ENCODE results near the gene ZG16. TPM values are rescaled to one million over a fixed set of nuclear protein-coding genes. Genes with fewer than 3 reads are reported as not detected.
"Not testable (repeated sequence)": the region's sequence is repeated elsewhere in the genome, so short reads cannot be mapped to it uniquely, and the experiment has no call there.

The ZG16 gene
- total RNA-seq, 1 donor from 2014 or later: not detected

DNA sequence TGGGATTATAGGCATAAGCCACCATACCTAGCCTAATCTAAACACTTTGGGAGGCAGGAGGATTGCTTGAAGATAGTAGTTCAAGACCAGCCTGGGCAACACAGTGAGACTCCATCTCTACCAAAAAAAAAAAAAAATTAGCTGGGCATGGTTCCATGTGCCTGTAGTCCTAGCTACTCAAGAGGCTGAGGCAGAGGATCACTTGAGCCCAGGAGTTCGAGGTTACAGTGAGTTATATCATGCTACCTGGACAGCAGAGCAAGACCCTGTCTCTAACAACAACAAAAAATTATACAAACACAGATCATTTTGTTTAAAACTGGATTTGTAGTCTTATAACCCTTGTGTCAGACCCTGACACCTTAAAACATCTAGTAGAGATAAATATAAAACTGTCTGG is 24.5 kb upstream of the ZG16 start:
- Mint-ChIP-seq H3K36me3 (ENCODE audit: low read depth, unreplicated experiment) (no peaks in the 10 kb centered on the region), H3K27me3 (ENCODE audit: unreplicated experiment) (peaks cover 2% of the 10 kb centered on the region), H3K4me3 (ENCODE audit: unreplicated experiment) (no peak overlapping the region), H3K9me3 (ENCODE audit: unreplicated experiment) (no peaks in the 10 kb centered on the region), H3K4me1 (ENCODE audit: unreplicated experiment) (no peaks in the 10 kb centered on the region), H3K27ac (ENCODE audit: unreplicated experiment) (no peak overlapping the region)
- DNase-seq (ENCODE audit: low spot score): no peak
- TF ChIP-seq, protein P1, sequence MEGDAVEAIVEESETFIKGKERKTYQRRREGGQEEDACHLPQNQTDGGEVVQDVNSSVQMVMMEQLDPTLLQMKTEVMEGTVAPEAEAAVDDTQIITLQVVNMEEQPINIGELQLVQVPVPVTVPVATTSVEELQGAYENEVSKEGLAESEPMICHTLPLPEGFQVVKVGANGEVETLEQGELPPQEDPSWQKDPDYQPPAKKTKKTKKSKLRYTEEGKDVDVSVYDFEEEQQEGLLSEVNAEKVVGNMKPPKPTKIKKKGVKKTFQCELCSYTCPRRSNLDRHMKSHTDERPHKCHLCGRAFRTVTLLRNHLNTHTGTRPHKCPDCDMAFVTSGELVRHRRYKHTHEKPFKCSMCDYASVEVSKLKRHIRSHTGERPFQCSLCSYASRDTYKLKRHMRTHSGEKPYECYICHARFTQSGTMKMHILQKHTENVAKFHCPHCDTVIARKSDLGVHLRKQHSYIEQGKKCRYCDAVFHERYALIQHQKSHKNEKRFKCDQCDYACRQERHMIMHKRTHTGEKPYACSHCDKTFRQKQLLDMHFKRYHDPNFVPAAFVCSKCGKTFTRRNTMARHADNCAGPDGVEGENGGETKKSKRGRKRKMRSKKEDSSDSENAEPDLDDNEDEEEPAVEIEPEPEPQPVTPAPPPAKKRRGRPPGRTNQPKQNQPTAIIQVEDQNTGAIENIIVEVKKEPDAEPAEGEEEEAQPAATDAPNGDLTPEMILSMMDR (IDR thresholded peaks at IDR 0.05; ENCODE audit: unreplicated experiment): no peak

DNA sequence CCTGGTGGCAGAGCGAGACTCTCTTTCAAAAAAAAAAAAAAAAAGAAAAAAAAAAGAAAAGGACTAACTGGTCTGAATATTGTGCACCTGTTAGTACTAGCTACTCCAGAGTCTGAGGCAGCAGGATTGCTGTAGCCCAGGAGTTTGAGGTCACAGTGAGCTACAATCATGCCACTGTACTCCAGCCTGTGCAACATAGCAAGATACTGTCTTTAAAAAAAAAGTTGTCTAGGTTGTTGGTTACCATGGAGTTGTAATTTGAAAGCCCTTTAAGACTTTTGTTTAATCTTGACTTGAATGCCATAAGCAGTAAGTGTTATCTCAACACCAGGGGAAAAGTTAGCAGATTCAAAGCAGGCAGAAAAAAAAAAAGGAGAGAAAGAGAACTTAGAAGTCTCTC is 21.4 kb upstream of the ZG16 start:
- no peaks in the 10 kb centered on the region for H3K4me1 Mint-ChIP-seq (ENCODE audit: unreplicated experiment)
- no peak overlapping the region for H3K27ac Mint-ChIP-seq (ENCODE audit: unreplicated experiment)
- no peak overlapping the region for H3K4me3 Mint-ChIP-seq (ENCODE audit: unreplicated experiment)
- no peaks in the 10 kb centered on the region for H3K36me3 Mint-ChIP-seq (ENCODE audit: low read depth, unreplicated experiment)
- H3K27me3 Mint-ChIP-seq (ENCODE audit: unreplicated experiment): no peaks in the 10 kb centered on the region
- no peaks in the 10 kb centered on the region for H3K9me3 Mint-ChIP-seq (ENCODE audit: unreplicated experiment)
- TF ChIP-seq, protein P1 (IDR thresholded peaks at IDR 0.05; ENCODE audit: unreplicated experiment): no peak
- no peak for DNase-seq (ENCODE audit: low spot score)

DNA sequence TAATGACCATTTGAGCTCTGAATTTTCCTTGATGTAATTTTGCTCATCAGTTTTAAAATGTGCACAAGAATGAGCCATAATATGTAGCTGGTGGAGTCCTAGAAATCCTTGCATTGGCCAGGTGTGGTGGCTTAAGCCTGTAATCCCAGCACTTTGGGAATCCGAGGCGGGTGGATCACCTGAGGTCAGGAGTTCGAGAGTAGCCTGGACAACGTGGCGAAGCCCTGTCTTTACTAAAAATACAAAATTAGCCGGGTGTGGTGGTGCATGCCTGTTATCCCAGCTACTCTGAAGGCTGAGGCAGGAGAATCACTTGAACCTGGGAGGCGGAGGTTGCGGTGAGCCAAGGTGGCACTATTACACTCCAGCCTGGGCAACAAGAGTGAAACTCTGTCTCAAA is 21.0 kb upstream of the ZG16 start:
- DNase-seq (ENCODE audit: low spot score); H3K9me3 Mint-ChIP-seq (ENCODE audit: unreplicated experiment); H3K36me3 Mint-ChIP-seq (ENCODE audit: low read depth, unreplicated experiment); H3K4me3 Mint-ChIP-seq (ENCODE audit: unreplicated experiment); H3K4me1 Mint-ChIP-seq (ENCODE audit: unreplicated experiment); H3K27me3 Mint-ChIP-seq (ENCODE audit: unreplicated experiment); H3K27ac Mint-ChIP-seq (ENCODE audit: unreplicated experiment): not testable (repeated sequence)

DNA sequence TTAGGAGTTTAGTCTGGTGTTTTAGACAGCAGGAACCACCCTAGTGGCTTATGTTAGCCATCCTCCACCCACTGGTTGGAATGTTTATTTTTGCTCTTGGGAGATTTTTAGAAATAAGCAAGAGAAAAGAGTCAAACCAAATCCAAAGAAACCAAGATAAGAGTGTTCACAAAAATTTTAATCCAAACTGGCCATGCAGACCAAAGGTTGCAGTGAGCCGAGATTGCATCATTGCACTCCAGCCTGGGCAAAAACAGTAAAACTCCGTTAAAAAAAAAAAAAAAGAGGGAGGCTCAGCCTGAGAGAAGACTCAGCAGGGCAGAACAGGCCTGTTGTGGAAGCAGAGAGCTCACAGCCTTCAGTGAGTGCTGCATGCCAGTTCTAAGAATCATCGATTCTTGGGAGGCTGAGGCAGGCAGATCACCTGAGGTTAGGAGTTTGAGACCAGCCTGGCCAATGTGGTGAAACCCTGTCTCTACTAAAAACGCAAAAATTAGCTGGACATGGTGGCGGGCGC is 20.0 kb upstream of the ZG16 start:
- Mint-ChIP-seq H3K9me3 (ENCODE audit: unreplicated experiment) (no peaks in the 10 kb centered on the region), H3K27ac (ENCODE audit: unreplicated experiment) (no peak overlapping the region), H3K27me3 (ENCODE audit: unreplicated experiment) (no peaks in the 10 kb centered on the region), H3K36me3 (ENCODE audit: low read depth, unreplicated experiment) (no peaks in the 10 kb centered on the region), H3K4me3 (ENCODE audit: unreplicated experiment) (no peak overlapping the region), H3K4me1 (ENCODE audit: unreplicated experiment) (no peaks in the 10 kb centered on the region)
- TF ChIP-seq, protein P1 (IDR thresholded peaks at IDR 0.05; ENCODE audit: unreplicated experiment): no peak
- no peak for DNase-seq (ENCODE audit: low spot score)

DNA sequence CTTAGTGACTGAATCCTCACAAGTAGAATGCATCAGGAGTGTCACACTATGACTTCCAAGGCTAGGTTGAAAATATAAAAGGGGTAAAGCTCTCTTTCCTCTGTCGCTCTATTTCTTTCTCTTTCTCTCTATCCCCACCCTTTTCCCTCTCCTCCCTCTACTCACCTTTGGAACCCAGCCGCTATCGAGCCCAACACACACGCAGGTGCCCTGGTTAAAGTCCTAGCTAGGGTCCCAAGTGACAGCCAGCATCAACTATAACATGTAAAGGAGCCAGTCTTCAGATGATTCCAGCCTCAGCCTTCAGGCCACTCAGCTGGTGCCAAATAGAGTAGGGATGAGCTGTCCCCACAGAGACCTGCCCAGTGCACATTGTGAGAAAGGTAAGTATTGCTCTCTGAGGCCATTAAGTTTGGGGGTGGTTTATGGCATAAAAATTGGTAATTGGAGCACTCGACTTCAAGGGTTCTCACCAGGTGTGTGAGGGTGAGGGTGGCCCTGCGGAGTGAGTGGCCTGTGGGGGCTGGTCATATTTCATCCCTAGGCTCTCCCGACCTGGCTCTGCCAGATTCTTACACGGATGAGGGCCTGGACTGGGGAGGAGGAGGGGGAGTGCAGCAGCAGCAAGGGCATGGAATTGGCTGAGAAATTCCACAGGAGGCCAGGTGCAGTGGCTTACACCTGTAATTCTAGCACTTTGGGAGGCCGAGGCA is 17.3 kb upstream of the ZG16 start:
- no peak overlapping the region for H3K4me3 Mint-ChIP-seq (ENCODE audit: unreplicated experiment)

DNA sequence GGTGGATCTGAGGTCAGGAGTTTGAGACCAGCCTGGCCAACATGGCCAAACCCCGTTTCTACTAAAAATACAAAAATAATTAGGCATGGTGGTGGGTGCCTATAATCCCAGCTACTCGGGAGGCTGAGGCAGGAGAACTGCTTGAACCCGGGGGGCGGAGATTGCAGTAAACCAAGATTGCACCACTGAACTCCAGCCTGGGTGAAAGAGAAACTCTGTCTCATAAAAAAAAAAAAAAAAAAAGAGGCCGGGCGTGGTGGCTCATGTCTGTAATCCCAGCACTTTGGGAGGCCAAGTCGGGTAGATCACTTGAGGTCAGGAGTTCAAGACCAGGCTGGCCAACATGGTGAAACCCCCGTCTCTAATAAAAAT is 16.8 kb upstream of the ZG16 start:
- H3K27me3 Mint-ChIP-seq (ENCODE audit: unreplicated experiment); H3K9me3 Mint-ChIP-seq (ENCODE audit: unreplicated experiment); H3K36me3 Mint-ChIP-seq (ENCODE audit: low read depth, unreplicated experiment); DNase-seq (ENCODE audit: low spot score); H3K27ac Mint-ChIP-seq (ENCODE audit: unreplicated experiment); H3K4me3 Mint-ChIP-seq (ENCODE audit: unreplicated experiment); H3K4me1 Mint-ChIP-seq (ENCODE audit: unreplicated experiment): not testable (repeated sequence)

More for the DNA sequence above, 17.3 kb upstream of the ZG16 start:
- Mint-ChIP-seq H3K4me1 (ENCODE audit: unreplicated experiment) (no peaks in the 10 kb centered on the region), H3K9me3 (ENCODE audit: unreplicated experiment) (no peaks in the 10 kb centered on the region), H3K27me3 (ENCODE audit: unreplicated experiment) (no peaks in the 10 kb centered on the region), H3K27ac (ENCODE audit: unreplicated experiment) (no peak overlapping the region), H3K36me3 (ENCODE audit: low read depth, unreplicated experiment) (no peaks in the 10 kb centered on the region)
- no peak for DNase-seq (ENCODE audit: low spot score)
- TF ChIP-seq, protein P1 (IDR thresholded peaks at IDR 0.05; ENCODE audit: unreplicated experiment): no peak

Measured in endothelial cell (in vitro differentiated cells).